HG02759 (cell line): ENCODE results near the gene EXOC6B.
"Not testable (repeated sequence)": the region's sequence is repeated elsewhere in the genome, so short reads cannot be mapped to it uniquely, and the experiment has no call there.

Experiments
- ATAC-seq: cut with Tn5 transposase; IDR thresholded peaks from one replicate; pipeline ENCODE4 v1.9.1; 2021; ENCODE audit warnings: mild to moderate bottlenecking, moderate library complexity; ENCODE audit not compliant: unreplicated experiment

EXOC6B gene

DNA sequence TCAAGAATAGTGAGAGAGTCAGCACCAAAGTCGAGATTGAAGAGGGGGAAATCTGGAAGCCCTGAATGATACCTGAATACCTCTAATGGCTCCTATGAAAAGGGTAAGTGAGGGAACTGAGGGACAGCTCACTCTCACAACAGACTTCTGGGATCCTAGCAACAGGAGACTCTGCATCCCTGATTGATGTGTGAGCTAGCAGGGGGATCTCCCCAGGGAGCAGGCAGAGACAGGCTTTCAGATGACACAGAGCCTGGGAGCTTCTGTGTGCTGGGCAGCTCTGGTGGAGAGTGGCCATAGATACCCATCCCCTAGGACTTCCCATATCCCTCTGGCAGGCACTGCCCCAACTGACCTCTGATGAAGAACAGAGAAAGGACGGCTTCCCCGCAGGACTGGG, 206.2 kb downstream of the EXOC6B start:
- no peak for ATAC-seq

DNA sequence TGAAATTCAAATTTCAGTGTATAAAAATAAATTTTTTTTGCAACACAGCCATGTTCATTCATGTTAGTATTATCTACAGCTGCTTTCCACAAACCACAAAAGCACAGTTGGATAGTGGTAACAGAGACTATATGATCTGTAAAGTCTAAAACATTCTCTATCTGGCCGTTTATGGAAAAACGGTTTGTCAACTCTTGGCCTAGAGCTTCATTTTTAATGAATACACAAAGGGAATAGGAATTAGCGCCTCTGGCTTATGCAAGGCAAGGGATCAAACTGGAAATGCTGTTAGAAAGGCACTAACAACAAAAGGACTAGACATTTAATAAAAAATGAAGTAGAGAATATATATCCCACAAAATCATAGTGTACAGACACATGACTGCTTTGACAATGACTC, 211.9 kb downstream of the EXOC6B start:
- no peak for ATAC-seq

DNA sequence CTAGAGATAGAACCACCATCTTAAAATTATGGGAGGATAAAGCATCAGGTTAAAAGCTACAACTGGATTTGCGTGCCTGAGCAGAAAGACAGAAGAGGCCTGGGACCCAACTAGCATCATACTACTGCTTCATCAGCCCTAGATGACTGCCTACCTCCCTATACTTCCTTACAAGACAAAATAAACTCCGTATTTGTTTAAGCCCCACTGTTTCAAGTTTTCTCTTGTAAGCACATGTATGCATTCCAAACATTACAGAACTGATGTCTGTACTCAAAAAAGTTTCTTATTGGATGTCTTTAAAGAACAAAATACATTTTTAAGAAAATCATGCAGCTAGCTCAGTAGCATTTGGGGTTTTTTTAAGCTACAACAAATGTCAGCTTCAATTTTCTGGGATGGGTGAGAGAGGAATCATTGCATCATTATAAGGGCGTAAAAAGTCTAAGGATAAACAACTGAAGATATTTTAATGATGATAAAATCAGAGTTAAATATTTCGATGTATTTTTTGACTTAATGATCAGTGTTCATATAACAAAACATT, 213.1 kb downstream of the EXOC6B start:
- ATAC-seq = no peak

DNA sequence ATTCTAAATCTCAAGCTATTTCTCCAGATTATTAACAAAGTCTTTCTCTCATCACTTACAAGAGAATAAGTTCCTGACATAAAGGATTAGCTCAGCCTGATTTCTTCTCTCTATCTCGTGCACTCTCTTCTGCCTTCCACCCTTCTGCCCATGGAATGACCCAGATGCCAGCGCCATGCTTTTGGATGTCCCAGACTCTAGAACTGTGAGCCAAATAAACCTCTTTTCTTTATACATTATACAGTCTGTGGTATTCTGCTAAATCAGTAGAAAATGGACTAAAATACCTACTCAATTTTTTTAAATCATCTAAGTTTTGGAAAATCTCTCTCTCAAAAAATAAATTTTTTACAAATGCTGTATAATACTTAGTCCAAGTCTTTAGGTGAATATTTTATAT, 218.6 kb downstream of the EXOC6B start:
- ATAC-seq = no peak

DNA sequence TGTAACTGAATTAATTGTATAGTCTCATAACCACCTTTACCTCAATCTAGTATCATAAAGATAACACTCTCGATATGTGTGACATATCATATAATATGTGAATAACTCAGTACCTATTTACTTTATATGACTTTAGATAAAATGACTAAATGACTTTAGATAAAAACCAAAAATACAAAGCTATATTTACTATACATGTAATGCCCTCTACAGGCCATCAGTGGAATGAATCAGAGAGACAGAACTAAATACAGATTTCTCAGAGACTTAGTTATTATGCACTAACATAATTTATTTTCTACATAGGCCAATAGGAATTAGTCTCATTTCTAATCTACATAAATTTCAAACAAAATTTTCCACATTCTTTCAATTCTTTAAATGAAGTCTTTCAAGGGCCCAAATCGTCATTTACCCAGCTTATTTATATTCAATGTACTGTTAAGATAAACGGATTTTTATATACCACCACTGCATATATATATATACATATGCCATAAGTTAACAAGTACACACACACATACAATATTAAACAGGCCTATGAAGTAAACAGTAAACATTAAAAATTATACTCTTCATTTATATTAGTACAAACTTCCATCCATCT, 219.9 kb downstream of the EXOC6B start:
- no peak for ATAC-seq

DNA sequence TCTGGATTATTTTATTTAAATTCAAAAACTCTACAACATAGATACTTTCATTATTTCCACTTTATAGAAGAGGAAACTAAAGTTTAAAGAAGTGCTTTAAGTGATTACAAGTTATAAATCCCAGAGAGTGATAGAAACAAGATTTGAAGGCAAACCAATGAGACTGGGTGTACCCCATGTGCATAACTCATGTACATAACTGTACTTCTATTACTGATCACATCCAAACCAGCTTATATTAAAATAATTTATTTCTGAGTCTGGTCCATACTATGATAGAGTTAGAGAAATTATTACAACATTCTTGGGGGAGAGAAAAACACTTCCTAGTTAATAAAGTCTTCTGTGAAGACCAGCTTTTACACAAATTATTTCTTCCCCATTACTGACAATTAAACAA, 221.4 kb downstream of the EXOC6B start:
- ATAC-seq = no peak

DNA sequence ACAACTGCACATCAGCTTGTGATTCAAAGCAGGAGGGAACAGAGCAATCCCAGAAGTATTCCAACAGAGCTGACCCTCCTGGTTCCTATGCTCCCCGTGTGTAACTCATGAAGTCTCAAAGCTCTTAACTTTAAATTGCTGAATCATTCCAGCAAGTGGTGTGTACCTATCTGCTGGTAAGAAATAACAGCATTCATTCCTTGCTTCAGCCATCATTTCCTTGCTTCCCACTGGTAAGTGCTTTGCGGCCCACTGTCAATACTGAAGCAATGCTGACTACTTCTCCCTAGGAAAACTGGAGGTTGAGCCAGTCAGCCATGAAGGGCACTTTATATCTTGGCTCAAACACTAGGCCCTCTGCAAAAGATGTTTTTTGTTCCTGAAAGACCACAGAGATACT, 222.4 kb downstream of the EXOC6B start:
- ATAC-seq = no peak

DNA sequence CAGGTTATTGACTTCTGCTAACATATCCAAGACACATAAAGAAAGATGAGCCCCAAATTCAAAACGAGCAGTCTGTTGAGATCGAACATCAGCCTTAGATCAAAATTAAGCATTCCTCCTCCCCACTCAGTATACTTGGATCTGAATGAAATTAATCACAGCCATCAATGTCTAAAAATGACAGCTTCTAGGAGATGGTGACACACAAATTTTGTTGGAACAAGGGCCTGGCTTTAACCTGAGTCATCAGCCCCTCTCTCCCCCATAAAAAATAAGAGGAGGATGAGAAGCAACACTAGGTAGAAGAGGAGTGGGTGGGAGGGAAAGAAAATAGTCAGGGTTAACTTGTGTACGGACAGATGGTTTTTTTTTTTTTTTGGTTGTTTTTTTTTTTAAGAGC, 223.1 kb downstream of the EXOC6B start:
- ATAC-seq = no peak

DNA sequence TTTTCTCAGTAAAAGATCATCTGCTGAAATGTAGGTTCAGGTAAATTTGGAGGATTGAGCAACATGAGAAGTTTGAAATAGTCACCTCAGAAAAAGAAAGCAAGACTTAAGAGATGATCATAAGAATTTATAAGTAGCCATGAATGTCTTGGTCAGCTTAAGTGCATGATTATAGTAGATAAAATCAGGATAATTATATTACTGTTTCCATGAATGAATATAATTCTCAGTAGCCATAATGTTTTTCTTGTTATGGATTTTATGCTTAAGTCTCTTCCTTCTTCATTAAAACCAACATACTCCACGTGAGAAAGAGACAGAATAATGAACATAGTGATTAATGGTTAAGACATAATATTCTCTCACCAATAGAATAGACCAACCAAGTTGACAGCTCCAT, 223.7 kb downstream of the EXOC6B start:
- ATAC-seq = no peak

DNA sequence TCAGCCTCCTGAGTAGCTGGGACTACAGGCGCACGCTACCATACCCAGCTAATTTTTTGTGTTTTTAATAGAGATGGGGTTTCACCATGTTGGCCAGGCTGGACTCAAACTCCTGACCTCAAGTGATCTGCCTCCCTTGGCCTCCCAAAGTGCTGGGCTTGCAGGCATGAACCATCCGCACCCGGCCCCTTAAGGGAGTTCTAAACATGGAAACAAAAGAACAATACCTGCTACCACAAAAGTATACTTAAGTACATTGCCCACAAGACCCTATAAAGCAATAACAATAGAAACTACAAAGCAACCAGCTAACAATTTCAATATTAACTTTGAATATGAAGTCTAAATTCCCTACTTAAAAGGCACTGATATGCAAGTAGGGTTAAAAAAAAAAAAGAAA, 242.0 kb downstream of the EXOC6B start:
- not testable (repeated sequence) for ATAC-seq

DNA sequence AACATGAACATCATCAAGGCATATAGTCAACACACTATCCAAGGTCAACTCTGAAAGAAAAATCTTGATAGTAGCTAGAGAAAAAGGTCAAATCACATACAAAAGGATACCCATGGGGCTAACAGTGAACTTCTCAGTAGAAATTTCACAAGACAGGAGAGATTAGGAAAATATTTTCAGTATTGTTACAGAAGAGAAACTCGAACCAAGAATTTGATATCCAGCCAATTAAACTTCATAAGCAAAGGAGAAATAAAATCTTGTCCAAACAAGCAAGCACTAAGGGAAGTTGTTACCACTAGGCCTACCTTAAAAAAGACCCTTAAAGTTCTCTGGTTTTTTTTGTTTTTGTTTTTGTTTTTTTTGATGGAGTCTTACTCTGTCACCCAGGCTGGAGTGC, 242.5 kb downstream of the EXOC6B start:
- no peak for ATAC-seq

DNA sequence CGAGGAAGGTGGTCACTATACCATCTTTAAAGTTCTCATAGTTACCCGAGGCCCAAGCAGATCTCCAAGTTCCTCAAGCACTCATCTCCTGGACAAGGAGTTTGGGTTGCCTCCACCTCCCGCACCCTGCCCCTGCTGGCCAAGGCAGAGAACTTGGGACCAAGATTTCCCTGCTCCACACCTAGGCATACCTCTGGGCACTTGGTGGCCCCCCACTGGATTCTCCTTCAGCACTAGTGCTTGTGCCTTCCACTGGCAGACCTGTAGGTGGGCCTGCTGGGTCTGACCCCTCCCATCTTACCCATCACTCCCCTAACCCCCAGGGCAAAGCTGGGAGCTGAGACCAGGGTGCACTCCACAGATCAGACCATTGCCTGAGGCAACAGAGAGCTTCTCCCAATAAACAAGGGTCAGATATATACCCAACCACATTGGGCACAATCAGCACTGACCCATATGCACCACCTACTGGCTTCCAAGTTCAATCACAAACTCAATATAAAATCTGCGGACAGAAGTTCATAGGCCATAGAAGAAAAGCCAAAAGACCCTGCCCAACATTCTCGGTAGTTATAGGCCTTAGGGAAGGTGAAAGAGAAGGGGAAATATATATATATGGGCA, 244.2 kb downstream of the EXOC6B start:
- ATAC-seq = no peak

DNA sequence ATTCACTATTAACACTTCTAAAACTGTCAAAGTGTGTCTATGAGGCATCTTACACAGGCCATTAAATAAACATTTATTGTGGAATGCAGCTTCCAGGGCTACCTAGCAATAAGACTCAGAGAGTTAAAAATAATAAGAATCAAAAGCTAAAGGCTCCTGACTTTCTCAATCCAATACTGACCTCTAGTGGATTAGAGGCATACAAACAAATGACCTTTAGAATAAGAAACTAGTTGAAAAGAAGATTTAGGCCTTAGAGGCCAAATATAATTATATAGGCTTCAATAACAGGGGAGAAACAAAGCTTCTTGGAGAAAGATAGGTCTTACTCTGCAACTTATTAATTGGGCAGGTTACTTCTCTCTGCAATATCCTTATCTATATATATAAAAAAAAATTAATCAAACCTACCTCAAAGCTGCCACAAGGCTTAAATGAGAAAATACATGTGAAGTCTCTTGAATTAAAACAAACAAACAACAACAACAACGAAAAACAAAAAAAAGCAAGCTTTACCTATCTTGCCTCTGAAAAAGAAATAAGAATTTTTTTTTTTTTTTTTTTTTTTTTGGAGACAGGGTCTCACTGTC, 246.1 kb downstream of the EXOC6B start:
- ATAC-seq = no peak

DNA sequence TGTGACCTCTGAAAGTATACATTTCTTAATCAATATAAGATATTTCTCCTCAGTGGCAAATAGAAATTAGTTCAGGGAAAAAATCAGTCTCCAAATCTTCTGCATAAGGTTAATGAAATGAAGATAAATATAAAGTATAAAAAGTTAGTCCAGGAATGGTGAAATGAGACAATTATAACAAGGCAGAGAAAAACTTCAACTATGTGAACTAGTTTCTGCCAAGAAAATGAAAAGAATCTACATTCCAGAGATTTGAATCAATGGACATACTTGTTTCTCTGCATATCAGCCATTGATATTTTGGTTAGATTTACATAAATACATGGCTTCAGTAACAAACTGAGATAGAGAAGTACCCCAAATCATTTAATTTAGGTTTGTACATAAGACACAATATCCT, 249.0 kb downstream of the EXOC6B start:
- ATAC-seq = no peak

DNA sequence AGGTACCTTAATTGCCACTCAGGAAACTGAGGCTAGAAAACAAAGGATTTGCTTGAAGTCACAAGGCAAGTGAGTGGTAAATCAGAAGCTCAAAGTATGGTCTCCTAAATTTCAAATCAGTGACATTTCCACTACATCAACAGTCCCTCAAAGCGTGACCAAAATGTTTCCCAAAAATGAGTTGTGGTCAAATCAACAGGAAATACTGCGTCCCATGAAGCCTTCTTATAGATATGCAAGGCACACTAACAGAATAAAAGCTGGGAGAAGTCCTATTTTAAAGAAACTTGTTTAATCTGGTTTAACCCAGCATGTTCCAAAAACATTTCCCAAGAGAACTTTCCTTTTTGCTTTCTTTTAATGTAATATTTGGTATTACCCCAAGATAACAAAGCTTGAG, 249.4 kb downstream of the EXOC6B start:
- ATAC-seq = no peak

DNA sequence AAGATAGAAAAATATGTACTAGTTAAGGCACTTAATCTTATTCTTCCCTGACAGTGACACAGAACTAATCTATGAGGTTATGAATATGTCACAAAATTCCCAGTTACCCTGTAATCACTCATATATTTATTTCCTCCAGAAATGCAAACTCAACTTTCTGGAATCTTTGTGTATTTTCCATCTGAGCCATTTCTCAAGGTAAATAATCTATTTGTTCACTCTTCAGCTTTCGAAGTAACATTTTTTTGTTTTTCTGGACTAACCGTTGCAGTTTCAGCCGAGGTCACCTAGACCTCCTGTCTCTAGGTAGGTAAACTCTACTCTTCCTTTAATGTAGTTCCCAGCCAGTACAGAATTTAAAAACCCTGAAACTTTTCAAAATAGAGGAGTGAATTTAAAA, 250.9 kb downstream of the EXOC6B start:
- no peak for ATAC-seq

DNA sequence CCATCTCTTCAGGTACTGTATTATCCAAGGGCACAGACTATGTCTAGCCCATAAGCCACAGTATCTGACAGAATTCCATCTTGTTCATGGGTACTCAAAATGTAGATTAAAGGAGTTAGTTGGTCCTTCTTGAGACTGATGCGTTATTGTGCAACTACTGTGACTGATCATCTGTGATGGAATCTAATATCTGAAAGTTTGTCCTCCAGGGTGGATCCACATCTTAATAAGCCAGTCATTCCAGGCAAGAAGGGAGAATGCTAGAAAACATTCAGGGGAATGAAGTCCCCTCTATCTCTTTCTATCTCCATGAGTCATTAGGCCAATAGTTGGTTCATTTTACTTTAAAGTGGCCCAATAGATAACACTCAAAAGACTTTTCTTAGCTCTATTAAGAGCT, 252.6 kb downstream of the EXOC6B start:
- no peak for ATAC-seq

DNA sequence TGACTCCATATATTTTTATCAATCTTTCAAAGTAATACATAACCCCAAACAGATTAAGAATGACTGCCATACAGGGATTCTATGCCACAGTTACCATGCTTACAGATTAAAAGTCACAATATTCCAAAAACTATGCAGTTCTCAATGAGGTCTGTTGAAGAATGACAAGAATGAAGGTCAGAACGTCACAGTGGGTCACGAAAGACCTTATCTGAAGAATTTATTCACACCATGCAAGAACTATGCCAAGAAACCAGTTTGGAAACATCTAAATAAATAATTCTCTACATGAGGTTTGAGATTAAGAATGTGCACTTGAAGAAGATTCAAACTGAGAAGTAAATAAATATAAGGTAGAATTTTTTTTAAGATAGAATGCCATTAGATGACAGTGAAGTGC, 253.3 kb downstream of the EXOC6B start:
- ATAC-seq = no peak

DNA sequence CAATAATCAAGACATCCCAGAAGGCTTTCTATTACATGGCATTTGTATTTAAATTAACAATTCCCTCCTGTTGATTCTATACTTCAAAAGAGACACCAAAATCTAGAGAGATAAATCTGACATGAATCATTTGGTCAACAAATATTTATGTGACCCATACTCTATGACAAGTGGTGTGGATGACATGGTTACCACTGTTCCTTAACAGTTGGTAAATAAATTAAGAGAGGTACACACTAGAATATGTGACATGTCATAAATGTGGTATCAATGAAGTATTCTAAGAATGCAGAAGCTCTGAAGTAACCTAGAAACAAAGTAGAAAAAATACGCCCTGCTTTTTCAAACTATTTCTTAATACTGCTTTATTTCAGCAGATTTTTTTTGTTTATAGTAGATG, 255.4 kb downstream of the EXOC6B start:
- ATAC-seq = no peak

DNA sequence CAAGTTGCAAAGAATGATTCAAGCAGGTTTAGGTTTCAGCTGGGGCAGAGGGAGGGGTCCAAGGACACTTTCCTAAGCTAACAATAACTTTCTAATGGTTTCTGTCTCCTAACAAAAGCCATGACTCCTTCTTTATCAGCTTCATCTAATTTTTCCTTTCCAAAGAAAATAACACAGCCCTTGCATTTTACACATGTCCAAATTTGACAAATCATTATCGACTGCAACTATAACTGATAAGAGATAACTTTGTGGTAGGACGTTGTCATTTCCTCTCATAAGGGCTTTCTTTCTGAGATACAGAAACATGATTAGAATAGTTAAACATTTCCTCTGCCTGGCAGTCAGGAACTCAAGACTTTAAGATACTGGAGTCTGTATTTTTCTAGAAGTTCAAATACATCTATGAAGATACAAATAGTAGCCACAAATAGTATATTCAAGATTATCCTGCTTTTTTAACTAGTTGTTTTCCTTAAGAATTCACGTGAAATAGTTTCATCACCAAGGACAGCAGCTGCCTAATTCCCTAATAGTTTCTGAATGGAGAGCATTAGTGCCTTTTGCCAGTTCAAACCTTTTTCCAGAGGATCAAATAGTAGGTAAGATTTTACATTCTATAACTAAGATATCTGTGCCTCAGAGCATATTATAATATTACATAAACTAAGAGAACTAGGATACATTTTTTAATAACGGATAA, 263.2 kb downstream of the EXOC6B start:
- ATAC-seq = no peak

DNA sequence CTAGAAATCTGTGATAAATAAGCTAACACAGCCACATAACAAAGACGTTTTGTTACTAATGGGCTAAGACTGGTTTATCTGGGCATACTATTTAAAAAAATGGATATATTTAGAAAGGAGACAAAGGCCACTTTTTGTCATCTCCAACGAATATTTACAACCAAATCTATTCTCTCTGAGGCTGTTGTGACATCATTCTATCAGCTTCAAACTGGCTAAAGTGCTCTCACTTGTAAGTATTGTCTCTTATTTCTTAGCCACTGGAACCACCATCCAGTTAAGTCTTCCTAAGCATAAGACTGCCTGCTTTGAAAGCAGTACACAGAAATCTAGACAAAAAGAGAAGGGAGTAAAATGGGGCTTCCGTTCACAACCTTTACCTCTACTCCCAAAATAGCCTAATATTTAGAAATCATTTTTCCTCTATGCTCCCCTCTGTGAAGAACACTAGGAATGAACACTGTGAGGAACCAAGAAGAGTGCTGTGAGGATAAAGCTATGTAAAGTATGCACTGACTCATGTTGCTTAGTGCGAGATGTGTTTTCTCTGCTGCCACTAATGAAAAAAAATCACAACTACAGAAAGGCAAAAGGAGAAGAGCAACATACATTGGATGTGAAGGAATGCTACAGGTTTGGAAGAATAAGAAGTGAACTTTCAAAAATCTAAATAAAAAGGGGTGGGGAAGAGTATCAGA, 264.1 kb downstream of the EXOC6B start:
- ATAC-seq = no peak
